Upper lobe of left lung (tissue), 4 donors: ENCODE measurements around the gene RASAL2.
"Not testable (repeated sequence)": the region's sequence is repeated elsewhere in the genome, so short reads cannot be mapped to it uniquely, and the experiment has no call there.

ENCODE experiments used
- CTCF ChIP-seq, 6 experiments: fragments of 450-650 bp in 4 of 6; fragments of 200-600 bp in 2 of 6; sonication (generic) in 2 of 6; IDR thresholded peaks; one replicate each; pipeline ENCODE4 v1.5.1; 2016 to 2019; ENCODE audit warnings: antibody characterized with exemption in 6 of 6
- POLR2A ChIP-seq, 4 donors: fragments of 450-650 bp; IDR thresholded peaks; one replicate each; pipeline ENCODE4 v1.5.1; 2016 to 2017; ENCODE audit warnings: antibody characterized with exemption in 4 of 4, mild to moderate bottlenecking in 2 of 4

- TF ChIP-seq POLR2A, CTCF (IDR thresholded peaks at IDR 0.05): not testable (repeated sequence)
Measured at GRCh38 chr1:178248284-178248683, 154.4 kb downstream of the RASAL2 start.
